HL-60 (cell line): ENCODE measurements around the gene PTPN3.
"Not testable (repeated sequence)": the region's sequence is repeated elsewhere in the genome, so short reads cannot be mapped to it uniquely, and the experiment has no call there.

ENCODE experiments used
- DNase-seq, 2 experiments: peaks; one replicate each; pipeline ENCODE4 v3.0.0-alpha.2; 2010 to 2020; ENCODE audit warnings: low read depth in 1 of 2, low spot score in 1 of 2
- H3K27ac ChIP-seq: fragments of 250-450 bp; sonication (Bioruptor Pico); replicated peaks from 2 replicates; pipeline ENCODE4 v1.5.1; 2020; ENCODE audit warnings: mild to moderate bottlenecking, moderate library complexity
- H3K27me3 ChIP-seq: fragments of 250-450 bp; sonication (Bioruptor Pico); 2 replicates; pipeline ENCODE4 v1.5.1; 2021; ENCODE audit warnings: mild to moderate bottlenecking, moderate library complexity; ENCODE audit not compliant: insufficient read depth, poor library complexity, severe bottlenecking
- H3K4me3 ChIP-seq: replicated peaks from 2 replicates; pipeline ENCODE4 v1.5.1; 2011; ENCODE audit warnings: mild to moderate bottlenecking, control low read depth, low read length; ENCODE audit not compliant: insufficient read depth
- CTCF ChIP-seq: IDR thresholded peaks from one replicate; pipeline ENCODE4 v1.5.1; 2011; ENCODE audit warnings: low read length, control low read depth, inconsistent platforms; ENCODE audit not compliant: insufficient read depth
- GABPA ChIP-seq: IDR thresholded peaks from 2 replicates; pipeline ENCODE4 v1.6.1; 2012; ENCODE audit warnings: low read depth
- POLR2AphosphoS5 ChIP-seq: IDR thresholded peaks from 2 replicates; pipeline ENCODE4 v1.6.1; 2012; ENCODE audit warnings: low read depth
- REST ChIP-seq: IDR thresholded peaks from 2 replicates; pipeline ENCODE4 v1.6.1; 2012; ENCODE audit warnings: low read depth; ENCODE audit not compliant: insufficient replicate concordance
- SPI1 ChIP-seq: IDR thresholded peaks from 2 replicates; pipeline ENCODE4 v1.6.1; 2012; ENCODE audit warnings: low read depth, mild to moderate bottlenecking, borderline replicate concordance
- long read RNA-seq: library from polyadenylated mRNA; unstranded; transcript quantifications from one replicate; pipeline ENCODE4 v2.0.0, GENCODE V29; 2020

The PTPN3 gene, protein sequence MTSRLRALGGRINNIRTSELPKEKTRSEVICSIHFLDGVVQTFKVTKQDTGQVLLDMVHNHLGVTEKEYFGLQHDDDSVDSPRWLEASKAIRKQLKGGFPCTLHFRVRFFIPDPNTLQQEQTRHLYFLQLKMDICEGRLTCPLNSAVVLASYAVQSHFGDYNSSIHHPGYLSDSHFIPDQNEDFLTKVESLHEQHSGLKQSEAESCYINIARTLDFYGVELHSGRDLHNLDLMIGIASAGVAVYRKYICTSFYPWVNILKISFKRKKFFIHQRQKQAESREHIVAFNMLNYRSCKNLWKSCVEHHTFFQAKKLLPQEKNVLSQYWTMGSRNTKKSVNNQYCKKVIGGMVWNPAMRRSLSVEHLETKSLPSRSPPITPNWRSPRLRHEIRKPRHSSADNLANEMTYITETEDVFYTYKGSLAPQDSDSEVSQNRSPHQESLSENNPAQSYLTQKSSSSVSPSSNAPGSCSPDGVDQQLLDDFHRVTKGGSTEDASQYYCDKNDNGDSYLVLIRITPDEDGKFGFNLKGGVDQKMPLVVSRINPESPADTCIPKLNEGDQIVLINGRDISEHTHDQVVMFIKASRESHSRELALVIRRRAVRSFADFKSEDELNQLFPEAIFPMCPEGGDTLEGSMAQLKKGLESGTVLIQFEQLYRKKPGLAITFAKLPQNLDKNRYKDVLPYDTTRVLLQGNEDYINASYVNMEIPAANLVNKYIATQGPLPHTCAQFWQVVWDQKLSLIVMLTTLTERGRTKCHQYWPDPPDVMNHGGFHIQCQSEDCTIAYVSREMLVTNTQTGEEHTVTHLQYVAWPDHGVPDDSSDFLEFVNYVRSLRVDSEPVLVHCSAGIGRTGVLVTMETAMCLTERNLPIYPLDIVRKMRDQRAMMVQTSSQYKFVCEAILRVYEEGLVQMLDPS
- long read RNA-seq, partial matches to known transcripts: 2 of 12 reads
- long read RNA-seq, other reads (novel, unspliced or antisense): 10 of 12 reads

- H3K27ac ChIP-seq: no peak within 1 kb of the TSS
- no peak for DNase-seq
- H3K4me3 ChIP-seq: no peak within 1 kb of the TSS
- TF ChIP-seq GABPA (no peak), POLR2AphosphoS5 (no peak), SPI1 (no peak), REST (no peak), CTCF (no peak)
- H3K27me3 ChIP-seq: peaks cover 28% of the 10 kb centered on the region
Measured at GRCh38 chr9:109498195-109499092, at the start of gene PTPN3. TSS of gene PTPN3 (minus strand) at chr9:109498307. CDS start at chr9:109463434, 34,873 bp downstream.

DNA sequence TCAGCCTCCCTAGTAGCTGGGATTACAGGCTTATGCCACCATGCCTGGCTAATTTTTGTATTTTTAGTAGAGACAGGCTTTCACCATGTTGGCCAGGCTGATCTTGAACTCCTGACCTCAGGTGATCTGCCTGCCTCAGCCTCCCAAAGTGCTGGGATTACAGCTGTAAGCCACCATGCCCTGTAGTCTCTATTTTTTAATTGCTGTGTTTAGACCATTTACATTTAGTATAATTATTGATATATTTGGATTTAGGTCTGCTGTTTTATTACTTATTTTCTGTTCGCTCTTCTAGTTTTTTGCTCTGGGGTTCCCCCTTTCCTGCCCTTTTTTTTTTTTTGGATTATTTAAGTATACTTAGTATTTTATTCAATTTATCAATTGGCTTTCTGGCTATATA, 46.8 kb upstream of the PTPN3 start:
- H3K4me3 ChIP-seq, H3K27me3 ChIP-seq, DNase-seq, H3K27ac ChIP-seq: not testable (repeated sequence)

DNA sequence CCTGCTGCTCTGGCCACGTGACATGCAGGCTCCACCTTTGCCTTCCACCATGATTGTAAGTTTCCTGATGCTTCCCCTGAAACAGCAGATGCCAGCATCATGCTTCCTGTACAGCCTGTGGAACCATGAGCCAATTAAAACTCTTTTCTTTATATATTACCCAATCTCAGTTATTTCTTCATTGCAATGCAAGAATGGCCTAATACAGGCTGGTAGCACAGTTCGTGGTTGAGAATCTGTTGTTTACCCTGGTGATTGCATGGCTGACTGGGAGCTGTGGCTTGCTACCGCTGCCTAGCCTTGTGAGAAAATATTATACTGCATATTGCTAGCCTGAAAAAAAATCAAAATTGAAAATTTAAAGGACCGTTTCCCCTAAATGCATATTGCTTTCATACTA, 44.8 kb upstream of the PTPN3 start:
- Histone ChIP-seq H3K27me3 (no peaks in the 10 kb centered on the region), H3K4me3 (no peak overlapping the region), H3K27ac (no peak overlapping the region)
- TF ChIP-seq SPI1 (no peak), POLR2AphosphoS5 (no peak), CTCF (no peak), REST (no peak), GABPA (no peak)
- DNase-seq: peak; percentile 14 to 36
